Activated T-helper 2 cell treated with anti-CD3 and anti-CD28 coated beads, Interferon-gamma antibody, Interleukin-2, Interleukin-4, amounts not matched to agents 10 μg/mL and 5 μg/mL and 100 μg/mL, durations not matched to agents 14 hours and 24 hours and 36 hours (primary cell): ENCODE data around the gene RNF144A. TPM values are rescaled to one million over a fixed set of nuclear protein-coding genes. Genes with fewer than 3 reads are reported as not detected.

Experiments
- DNase-seq: peaks from one replicate; pipeline ENCODE4 v3.0.0; 2021; ENCODE audit warnings: low spot score
- H3K27ac Mint-ChIP-seq: one replicate; pipeline ENCODE4 v1.8.0; 2021; ENCODE audit warnings: mixed read lengths
- H3K27me3 Mint-ChIP-seq: one replicate; pipeline ENCODE4 v1.8.0; 2021; ENCODE audit warnings: low read depth, mixed read lengths
- H3K36me3 Mint-ChIP-seq: one replicate; pipeline ENCODE4 v1.8.0; 2021; ENCODE audit warnings: low read depth, mixed read lengths
- H3K4me1 Mint-ChIP-seq: one replicate; pipeline ENCODE4 v1.8.0; 2021; ENCODE audit warnings: low read depth, mixed read lengths
- H3K4me3 Mint-ChIP-seq: one replicate; pipeline ENCODE4 v1.8.0; 2021; ENCODE audit warnings: low read depth, mild to moderate bottlenecking, moderate library complexity, mixed read lengths
- H3K9me3 Mint-ChIP-seq: one replicate; pipeline ENCODE4 v1.8.0; 2021; ENCODE audit warnings: mixed read lengths
- intact Hi-C: fragments of 100-400 bp; cut with micrococcal nuclease; formaldehyde crosslinking; loops from one replicate; pipeline ENCODE4 v1.15.1; 2023
- total RNA-seq: library from RNA; stranded (reverse); gene quantifications from 2 replicates; pipeline ENCODE4 v1.2.3, GENCODE V29; 2022

RNF144A gene
- total RNA-seq, 1 donor from 2014 or later = 20.0 TPM

DNA sequence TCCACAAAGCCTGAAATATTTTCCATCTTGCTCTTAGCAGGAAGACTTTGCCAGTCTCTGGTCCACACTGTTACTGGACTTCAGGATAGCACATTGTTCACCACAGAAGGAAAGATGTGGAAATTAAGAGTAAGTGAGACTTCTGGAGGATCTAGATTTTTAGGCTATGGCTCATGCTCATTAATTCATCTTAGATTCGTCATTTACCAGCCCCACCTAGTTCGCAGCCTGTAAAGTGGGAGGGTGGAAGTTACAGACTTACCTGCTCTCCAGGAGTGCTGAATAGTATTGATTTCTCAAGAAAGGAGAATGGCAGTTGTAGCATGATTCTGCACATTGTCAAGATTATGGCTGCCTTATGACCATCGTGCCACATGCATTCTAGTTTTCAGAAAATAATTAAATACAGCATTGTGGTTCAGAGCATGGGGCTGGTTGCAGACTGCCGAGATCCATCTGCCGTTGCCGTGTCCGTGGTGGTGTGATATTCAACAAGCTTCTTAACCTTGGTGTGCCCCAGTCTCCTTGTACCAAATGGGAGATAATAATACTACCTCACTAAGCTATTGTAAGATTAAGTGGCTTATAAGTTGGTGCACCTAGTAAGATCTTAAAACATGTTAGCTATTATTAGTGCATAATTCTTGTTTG is 56.8 kb downstream of the RNF144A start:
- Mint-ChIP-seq H3K27me3 (no peaks in the 10 kb centered on the region), H3K4me3 (no peak overlapping the region), H3K4me1 (peaks cover 1% of the 10 kb centered on the region), H3K27ac (no peak overlapping the region), H3K36me3 (peaks cover 66% of the 10 kb centered on the region), H3K9me3 (peaks cover 9% of the 10 kb centered on the region)
- DNase-seq = no peak
- intact Hi-C loops = no loop called here

DNA sequence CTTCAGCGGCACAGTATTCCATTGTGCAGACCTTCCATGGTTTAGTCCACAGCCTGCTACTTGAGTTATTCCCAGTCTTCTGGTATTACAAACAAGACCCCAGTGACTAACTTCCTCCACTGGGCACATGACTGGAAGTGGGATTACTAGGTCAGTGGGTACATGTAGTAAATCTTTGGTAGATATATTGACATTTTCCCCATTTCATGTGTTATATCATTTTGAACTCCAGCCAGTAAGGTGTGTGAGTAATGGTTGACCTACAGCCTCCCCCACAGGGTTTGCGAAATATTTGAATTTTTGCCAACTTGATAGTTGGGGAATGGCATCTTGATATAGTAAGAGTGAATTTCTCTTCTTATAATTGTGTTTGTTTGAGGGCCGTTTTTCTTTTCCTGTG is 58.8 kb downstream of the RNF144A start:
- H3K36me3 Mint-ChIP-seq = peaks cover 71% of the 10 kb centered on the region
- no peak for DNase-seq
- peaks cover 20% of the 10 kb centered on the region for H3K9me3 Mint-ChIP-seq
- intact Hi-C loops = no loop called here
- no peaks in the 10 kb centered on the region for H3K27me3 Mint-ChIP-seq
- no peak overlapping the region for H3K4me3 Mint-ChIP-seq
- peaks cover 1% of the 10 kb centered on the region for H3K4me1 Mint-ChIP-seq
- H3K27ac Mint-ChIP-seq = no peak overlapping the region

DNA sequence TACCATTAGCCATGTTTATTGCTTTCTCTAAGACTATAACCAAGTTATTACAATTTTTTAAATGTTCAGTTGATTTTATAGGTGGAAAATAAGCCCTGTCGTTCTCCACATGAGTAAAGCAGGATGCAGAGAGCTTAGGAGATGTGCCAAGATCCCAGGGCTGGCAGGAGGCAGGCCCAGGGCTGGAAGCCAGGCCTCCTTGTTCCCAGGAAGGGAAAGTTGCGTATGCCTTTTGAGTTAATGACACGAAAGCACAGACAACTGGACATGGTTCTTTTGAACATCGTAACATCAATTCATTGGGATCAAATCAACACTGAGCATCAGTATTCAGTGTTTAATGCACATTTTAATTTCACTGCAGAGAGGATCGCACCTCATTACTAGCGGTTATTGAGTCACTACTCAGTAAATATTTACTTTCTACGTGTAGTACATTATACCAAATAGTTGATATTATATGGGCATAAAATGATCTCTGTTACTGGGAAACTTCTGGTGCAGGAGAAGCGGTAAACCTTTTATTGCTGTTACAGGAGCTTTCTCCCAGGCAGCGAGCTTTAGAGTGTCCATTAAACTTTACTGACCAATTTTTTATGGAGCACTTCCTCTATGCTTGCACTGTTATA is 60.0 kb downstream of the RNF144A start:
- Mint-ChIP-seq H3K4me1 (peaks cover 1% of the 10 kb centered on the region), H3K4me3 (no peak overlapping the region), H3K36me3 (peaks cover 73% of the 10 kb centered on the region), H3K27me3 (no peaks in the 10 kb centered on the region), H3K27ac (no peak overlapping the region), H3K9me3 (peaks cover 27% of the 10 kb centered on the region)
- intact Hi-C loops = no loop called here
- no peak for DNase-seq

DNA sequence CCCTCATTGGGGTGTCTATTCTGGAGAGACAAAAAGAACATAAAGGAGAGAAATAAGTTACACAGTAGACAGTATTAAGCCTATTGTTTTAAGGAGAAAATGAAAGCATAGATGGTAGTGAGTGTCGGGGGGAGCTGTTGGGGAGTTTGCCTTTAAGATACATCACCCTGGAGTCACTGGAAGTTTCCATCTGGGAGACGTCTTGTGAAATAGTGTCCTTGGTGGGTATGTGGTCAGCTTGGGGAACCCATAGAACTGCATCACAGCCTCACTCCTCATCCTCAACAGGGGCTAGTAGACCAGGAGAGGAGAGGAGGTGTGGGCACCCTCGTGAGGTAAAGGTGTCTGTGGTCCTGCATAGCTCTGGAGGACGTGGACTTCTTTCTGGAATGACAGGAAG is 60.6 kb downstream of the RNF144A start:
- intact Hi-C loops = no loop called here

DNA sequence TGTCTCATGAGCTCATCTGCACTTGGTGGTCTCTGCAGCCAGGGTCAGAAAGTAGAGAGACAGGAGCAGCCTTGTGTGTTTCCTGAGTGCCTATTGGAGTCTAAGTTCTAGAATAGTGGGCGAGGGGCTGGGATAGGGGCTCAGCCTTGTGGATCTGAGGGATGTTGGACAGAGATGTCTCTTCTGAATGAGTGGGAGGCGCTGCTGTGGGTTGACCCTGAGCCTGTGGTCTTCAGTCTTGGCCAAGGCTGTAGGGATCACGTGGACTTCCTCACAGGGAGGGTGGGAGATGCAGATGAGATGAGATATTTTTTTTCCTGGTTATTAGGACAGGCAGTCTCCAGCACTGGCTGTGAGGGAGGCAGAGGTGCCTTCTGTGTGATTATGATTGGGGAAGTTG is 61.8 kb downstream of the RNF144A start:
- Mint-ChIP-seq H3K9me3 (peaks cover 27% of the 10 kb centered on the region), H3K27me3 (no peaks in the 10 kb centered on the region), H3K4me3 (no peak overlapping the region), H3K36me3 (peaks cover 70% of the 10 kb centered on the region), H3K4me1 (peaks cover 1% of the 10 kb centered on the region), H3K27ac (no peak overlapping the region)
- no peak for DNase-seq
- intact Hi-C loops = no loop called here

More for the DNA sequence above, 60.6 kb downstream of the RNF144A start:
- peaks cover 70% of the 10 kb centered on the region for H3K36me3 Mint-ChIP-seq
- H3K4me1 Mint-ChIP-seq = peaks cover 1% of the 10 kb centered on the region
- DNase-seq = no peak
- H3K27me3 Mint-ChIP-seq = no peaks in the 10 kb centered on the region
- peaks cover 27% of the 10 kb centered on the region for H3K9me3 Mint-ChIP-seq
- H3K4me3 Mint-ChIP-seq = no peak overlapping the region
- H3K27ac Mint-ChIP-seq = no peak overlapping the region

DNA sequence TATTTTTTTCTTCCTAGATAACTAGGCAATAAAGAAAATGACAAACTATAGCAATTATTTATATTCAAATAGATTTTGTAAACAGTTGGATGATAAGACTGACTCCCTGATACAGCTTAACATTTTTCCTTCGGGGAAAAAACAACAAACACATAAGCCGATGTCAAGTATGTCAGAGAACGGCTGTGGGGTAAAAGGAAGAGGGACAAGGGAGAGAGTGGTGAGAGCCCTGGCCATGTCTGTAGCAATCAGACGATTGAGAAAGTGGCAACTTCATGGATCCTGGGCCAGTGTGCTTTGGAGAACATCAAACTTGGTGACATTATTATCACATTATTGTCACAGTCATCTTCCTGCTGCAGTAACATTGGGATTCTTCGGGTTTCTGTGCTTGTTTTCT is 65.2 kb downstream of the RNF144A start:
- H3K27me3 Mint-ChIP-seq = no peaks in the 10 kb centered on the region
- peaks cover 51% of the 10 kb centered on the region for H3K36me3 Mint-ChIP-seq
- DNase-seq = no peak
- no peak overlapping the region for H3K4me3 Mint-ChIP-seq
- intact Hi-C loops = no loop called here
- H3K4me1 Mint-ChIP-seq = no peaks in the 10 kb centered on the region
- H3K9me3 Mint-ChIP-seq = peaks cover 27% of the 10 kb centered on the region
- H3K27ac Mint-ChIP-seq = no peak overlapping the region

DNA sequence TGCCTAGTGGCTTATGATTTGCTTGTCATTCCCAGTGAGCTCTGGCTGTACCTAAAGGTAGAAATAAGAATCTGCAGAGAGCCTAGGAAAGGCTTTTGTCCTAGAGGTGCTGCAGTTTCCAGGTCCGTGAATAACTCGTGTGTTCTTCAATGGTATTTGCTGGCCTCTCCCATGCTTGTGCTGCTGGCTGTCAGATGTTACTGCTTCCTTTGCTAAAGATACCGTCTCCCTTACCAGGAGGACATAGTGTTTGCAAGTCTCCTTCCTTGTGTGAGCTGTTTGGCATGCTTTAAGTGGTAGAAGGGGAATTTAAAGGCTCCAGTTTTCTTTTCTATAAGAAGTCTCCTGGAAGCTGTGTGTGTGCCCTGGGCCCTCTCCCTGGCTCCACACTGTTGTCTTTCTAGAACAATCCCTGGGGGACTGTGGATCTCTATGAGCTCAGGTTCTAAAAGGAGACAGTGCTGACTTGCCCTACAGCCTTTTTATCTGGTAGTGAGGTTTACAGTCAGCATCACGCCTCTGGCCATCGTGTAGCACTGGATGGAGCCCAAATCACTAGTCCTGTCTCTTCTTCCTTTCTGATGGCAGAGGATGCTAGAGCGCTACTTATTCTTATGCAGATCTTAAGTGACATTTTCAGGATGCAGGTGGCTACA is 65.8 kb downstream of the RNF144A start:
- H3K4me1 Mint-ChIP-seq = no peaks in the 10 kb centered on the region
- no peak overlapping the region for H3K4me3 Mint-ChIP-seq
- no peak overlapping the region for H3K27ac Mint-ChIP-seq
- peaks cover 45% of the 10 kb centered on the region for H3K36me3 Mint-ChIP-seq
- no peaks in the 10 kb centered on the region for H3K27me3 Mint-ChIP-seq
- DNase-seq = no peak
- intact Hi-C loops = no loop called here
- H3K9me3 Mint-ChIP-seq = peaks cover 23% of the 10 kb centered on the region

DNA sequence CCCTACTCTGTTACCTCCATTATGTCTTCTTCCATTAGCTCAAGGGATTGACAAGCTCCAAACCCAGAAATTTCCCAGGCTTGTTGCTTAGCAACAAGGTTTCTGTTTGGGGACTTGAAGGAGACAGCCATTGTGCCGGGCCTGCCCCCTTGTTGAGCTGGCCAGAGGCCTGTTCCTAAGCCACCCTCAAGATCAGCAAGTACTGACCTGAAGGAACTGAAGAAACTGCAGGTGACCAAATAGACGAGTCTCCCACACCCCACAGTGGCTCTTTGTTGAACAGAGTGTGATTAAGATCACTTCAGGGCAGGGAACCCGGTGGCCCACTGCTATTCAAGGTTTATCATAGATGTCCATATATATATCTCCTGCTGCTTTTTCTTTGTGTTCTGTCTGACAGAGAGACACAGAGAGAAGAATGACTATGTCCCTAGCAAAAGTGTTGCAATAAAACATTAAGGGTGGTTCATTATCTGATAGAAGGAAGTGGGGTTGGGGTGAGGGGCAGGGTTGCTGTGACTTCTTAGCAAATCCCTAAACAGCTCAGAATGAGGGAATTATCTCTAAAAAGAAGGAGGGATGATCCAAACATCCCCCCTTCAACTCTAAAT is 69.2 kb downstream of the RNF144A start:
- H3K27me3 Mint-ChIP-seq = no peaks in the 10 kb centered on the region
- H3K27ac Mint-ChIP-seq = no peak overlapping the region
- H3K4me1 Mint-ChIP-seq = no peaks in the 10 kb centered on the region
- peaks cover 10% of the 10 kb centered on the region for H3K9me3 Mint-ChIP-seq
- no peak for DNase-seq
- peaks cover 37% of the 10 kb centered on the region for H3K36me3 Mint-ChIP-seq
- intact Hi-C loops = no loop called here
- no peak overlapping the region for H3K4me3 Mint-ChIP-seq

DNA sequence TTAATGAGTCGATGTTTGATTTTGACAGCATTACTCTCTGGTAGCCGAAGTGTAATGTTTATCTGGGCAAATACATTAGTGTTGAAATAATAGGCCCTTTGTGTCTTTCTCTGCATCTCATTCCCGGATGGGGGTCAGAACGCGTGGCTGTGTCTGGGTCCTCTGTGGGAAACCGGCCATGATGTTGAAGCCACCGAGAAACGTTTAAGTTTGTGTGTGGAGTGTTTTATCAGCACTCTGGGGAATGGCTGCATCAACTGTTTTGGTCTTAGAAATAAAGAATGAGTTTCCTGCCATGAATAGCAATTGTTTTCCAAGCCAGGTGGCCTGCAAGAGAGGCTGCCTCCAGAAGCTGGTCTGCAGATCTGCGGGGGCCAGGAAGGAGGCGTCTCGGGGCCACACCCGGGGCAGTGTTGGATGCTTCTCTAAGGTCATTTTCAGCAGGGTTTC is 69.7 kb downstream of the RNF144A start:
- no peaks in the 10 kb centered on the region for H3K27me3 Mint-ChIP-seq
- no peak for DNase-seq
- peaks cover 6% of the 10 kb centered on the region for H3K9me3 Mint-ChIP-seq
- intact Hi-C loops = no loop called here
- H3K36me3 Mint-ChIP-seq = peaks cover 32% of the 10 kb centered on the region
- no peak overlapping the region for H3K27ac Mint-ChIP-seq
- no peak overlapping the region for H3K4me3 Mint-ChIP-seq
- H3K4me1 Mint-ChIP-seq = no peaks in the 10 kb centered on the region

DNA sequence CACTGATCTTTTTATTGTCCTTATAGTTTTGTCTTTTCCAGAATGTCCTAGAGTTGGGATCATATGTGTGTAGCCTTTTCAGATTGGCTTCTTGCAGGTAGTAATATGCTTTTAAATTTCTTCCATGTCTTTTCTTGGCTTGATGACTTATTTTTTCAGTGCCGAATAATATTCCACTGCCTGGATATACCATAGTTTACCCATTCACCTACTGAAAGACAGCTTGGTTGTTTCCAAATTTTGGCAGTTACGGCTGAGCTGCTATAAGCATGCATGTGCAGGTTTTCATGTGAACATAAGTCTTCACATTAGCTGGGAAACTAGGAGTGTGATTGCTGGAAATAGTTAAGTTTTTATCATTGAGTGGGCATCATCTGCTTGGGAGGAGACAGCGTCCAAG is 73.7 kb downstream of the RNF144A start:
- DNase-seq = no peak
- Mint-ChIP-seq H3K9me3 (peaks cover 6% of the 10 kb centered on the region), H3K36me3 (peaks cover 26% of the 10 kb centered on the region), H3K27ac (no peak overlapping the region), H3K4me1 (no peaks in the 10 kb centered on the region), H3K4me3 (no peak overlapping the region), H3K27me3 (no peaks in the 10 kb centered on the region)
- intact Hi-C loops = no loop called here

DNA sequence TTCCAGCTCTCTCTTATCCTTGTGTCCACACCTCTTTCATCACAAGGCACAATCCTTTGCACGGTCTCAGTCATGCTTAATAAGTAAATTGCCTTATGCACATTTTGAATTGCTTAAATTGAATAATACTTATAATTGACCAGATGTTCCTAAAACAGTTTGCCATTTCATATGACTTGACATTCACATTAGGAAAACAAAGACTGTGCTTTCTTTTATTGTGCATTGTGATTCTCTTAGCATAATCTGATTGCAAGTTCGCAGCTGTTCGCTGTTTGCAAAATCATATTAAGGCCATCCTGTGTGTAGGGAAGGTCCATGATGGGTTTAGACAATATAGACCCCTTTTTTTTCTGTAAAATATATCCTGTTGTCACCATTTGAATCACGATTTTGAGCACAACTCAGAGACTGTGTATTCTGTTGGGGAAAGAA is 75.6 kb downstream of the RNF144A start:
- Mint-ChIP-seq H3K4me1 (no peaks in the 10 kb centered on the region), H3K27me3 (no peaks in the 10 kb centered on the region), H3K4me3 (no peak overlapping the region), H3K36me3 (peaks cover 31% of the 10 kb centered on the region), H3K9me3 (peaks cover 6% of the 10 kb centered on the region), H3K27ac (no peak overlapping the region)
- intact Hi-C loops = no loop called here
- DNase-seq = no peak

DNA sequence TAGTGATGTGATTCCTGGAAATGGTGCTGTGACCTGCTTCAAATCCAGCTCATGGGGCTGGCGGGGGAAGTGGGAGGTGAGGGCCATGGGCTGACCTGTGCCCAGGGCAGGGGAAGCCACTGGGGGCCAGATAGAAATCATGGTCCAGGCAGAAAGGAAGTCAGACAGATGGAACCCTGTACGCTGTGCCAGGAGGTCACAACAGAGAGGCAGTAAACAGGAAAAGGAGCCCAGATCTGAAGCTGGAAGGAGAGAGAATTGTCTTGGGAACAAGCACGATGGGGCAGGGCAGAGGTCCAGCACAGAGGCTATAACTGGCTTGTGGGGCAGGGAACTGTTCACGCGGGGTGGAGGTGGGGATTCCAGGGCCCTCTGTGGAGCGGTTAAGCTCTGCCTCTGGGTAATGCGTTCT is 76.0 kb downstream of the RNF144A start:
- H3K27me3 Mint-ChIP-seq = no peaks in the 10 kb centered on the region
- H3K36me3 Mint-ChIP-seq = peaks cover 33% of the 10 kb centered on the region
- peaks cover 6% of the 10 kb centered on the region for H3K9me3 Mint-ChIP-seq
- no peaks in the 10 kb centered on the region for H3K4me1 Mint-ChIP-seq
- DNase-seq = no peak
- no peak overlapping the region for H3K27ac Mint-ChIP-seq
- intact Hi-C loops = no loop called here
- no peak overlapping the region for H3K4me3 Mint-ChIP-seq

DNA sequence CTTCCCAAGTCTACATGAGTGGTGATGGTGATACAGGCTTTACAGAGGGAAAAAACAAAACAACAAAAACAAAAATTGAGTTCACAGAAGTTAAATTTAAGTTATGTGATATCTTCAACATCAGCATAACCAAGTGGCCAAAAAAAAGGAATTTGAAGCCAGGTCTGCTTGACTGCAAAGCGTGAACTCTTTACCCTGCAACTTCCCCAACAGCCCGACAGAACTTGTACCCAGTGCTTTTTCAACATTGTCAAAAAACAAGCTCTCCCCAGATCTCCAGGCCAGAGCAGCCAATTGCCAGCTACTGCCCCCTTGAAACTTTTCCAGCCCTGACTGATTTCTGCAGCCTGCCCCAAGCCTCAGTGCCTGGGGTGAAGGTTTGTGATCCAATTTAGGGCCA is 76.7 kb downstream of the RNF144A start:
- Mint-ChIP-seq H3K36me3 (peaks cover 28% of the 10 kb centered on the region), H3K4me1 (no peaks in the 10 kb centered on the region), H3K4me3 (no peak overlapping the region), H3K9me3 (peaks cover 6% of the 10 kb centered on the region), H3K27ac (no peak overlapping the region), H3K27me3 (no peaks in the 10 kb centered on the region)
- DNase-seq = no peak
- intact Hi-C loops = no loop called here
